Stimulated activated CD8-positive, alpha-beta memory T cell treated with anti-CD3 and anti-CD28 coated beads, Interleukin-7, amount 100 ng/mL, for 24 hours (primary cell): ENCODE measurements around the gene CFAP298.
"Not testable (repeated sequence)": the region's sequence is repeated elsewhere in the genome, so short reads cannot be mapped to it uniquely, and the experiment has no call there.

Experiments used
- DNase-seq: peaks from one replicate; pipeline ENCODE4 v3.0.0-alpha.2; 2020; ENCODE audit warnings: low read depth

Gene CFAP298

DNA sequence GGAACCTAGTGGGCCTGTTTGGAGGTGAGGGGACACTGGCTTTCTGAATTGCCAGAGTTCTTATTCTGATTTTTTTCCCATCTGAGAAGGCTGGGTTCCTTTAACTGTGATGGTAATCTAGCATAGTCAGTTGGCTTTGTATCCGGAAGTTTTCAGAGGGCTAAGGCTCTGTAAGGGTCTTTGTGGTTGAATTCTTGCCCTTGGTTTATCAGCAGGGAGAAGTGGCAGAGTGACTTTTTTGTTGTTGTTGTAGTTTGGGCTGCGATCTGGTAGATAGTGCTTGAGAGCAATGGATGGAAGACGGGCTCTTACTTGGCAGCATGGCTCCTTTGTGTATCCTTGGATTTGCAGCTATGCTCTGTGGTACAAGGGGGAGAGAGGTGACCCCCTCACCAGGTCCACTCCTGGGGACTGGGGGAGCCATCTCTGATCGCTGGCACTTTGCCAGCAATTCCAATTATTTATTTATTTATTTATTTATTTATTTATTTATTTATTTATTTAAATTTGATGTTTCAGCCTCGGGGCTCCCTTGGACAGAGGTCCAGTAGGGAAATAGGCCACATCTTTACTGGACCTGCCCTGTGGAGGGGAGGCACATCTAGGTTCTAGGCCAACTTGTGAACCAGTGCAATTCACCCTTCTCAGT is 45.3 kb downstream of the CFAP298 start:
- no peak for DNase-seq

DNA sequence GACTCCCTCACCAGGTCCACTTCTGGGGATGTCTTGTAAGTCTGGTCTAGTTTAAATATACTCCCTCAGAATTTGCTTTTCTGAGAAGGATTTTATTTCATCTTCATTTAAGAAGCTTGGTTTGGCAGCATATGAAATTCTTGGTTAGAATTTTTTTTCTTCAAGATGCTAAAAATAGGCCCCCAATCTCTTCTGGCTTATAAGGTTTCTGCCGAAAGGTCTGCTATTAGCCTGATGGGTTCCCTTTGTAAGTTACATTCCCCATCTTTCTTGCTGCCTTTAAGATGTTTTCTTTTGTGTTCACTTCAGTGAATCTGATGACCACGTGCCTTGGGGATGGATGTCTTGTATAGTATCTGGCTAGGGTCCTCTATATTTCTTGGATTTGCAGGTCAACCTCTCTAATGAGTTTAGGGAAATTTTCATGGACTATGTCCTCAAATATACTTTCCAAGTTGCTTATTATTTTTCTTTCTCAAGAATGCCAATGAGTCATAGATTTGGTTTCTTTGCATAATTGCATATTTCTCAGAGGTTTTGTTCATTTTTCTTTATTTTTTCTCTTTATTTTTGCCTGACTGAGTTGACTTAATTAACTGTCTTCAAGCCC is 46.2 kb downstream of the CFAP298 start:
- no peak for DNase-seq

DNA sequence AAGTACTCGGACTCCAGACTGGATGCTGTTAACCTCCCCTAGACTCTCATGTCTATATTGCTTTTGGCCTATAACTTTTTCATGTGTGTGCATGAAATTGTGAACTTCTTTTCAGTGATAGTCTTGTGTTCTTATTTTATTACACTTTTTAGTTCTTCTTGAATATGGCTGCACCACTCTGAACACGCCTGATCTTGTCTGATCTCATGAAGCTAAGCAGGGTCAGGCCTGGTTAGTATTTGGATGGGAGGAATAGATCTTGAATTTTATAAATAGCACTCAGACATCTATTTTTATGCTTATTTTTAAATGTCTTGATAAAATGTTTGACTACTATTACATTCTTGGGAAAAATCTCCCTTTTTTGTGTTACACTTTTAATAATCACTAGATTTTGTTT is 49.3 kb downstream of the CFAP298 start:
- no peak for DNase-seq

DNA sequence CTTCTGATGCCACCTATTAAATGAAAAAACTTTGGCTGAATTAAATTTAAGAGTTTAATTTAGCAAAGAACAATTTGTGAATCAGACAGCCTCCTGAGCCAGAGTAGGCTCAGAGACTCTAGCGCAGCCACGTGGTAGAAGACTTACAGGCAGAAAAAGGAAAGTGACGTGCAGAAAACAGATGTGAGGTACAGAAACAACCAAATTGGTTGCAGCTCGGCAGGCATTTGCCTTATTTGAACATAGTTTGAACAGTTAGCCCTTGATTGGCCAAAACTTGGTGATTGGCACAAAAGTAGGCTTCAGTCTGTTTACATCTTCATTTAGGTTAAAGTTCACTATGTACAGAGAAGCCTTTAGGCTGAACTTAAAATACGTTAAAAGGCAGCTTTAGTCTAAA is 49.8 kb downstream of the CFAP298 start:
- DNase-seq, result no peak

DNA sequence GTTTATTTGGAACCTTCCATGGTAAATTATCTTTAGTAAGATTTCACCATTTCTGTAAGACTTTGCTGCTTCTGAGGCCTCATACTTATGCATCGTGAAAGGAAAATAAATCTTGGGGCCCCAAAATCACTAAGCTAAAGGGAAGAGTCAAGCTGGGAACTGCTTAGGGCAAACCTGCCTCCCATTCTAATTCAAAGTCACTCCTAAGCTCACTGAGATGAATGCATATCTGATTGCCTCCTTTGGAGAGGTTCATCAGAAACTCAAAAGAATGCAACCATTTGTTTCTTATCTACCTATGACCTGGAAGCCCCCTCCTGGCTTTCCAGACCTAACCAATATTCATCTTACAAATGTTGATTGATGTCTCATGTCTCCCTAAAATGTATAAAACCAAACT is 50.7 kb downstream of the CFAP298 start:
- DNase-seq, result not testable (repeated sequence)

DNA sequence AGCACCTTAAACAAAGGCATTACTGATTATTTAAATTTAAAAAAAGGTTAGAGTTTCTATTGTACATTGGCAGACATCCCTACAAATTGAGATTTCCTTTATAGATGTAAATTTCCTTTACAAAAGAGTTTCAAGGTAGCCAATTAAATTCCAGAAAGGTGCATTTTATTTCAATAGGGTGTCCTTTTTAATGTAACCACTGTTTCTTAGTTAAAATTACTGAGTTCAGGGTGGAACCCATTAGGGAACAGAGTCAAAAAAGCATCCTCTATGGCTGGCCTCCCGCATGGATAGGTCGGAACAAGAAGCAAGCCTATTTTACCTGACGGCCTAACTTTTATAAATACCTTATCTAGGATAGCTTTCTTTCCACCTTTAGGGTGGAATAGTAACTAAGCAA is 51.3 kb downstream of the CFAP298 start:
- DNase-seq, result no peak

DNA sequence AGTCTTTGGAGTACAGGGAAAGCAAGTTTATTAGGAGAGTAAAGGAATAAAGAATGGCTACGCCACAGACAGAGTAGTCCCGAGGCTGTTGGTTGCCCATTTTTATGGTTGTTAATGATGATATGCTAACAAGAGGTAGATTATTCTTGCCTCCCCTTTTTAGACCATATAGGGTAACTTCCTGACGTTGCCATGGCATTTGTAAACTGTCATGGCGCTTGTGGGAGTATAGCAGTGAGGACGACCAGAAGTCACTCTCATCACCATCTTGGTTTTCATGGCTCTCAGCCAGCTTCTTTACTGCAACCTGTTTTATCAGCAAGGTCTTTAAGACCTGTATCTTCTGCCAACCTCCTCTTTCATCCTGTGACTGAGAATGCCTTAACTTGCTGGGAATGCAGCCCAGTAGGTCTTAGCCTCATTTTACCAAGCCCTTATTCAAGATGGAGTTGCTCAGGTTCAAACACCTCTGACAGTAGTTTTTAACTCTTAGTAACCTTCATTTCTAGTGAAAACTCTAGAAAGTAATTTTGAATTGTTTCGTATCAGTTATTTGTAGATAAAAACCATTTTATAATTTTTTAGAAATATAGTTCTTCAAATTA is 53.1 kb downstream of the CFAP298 start:
- no peak for DNase-seq

DNA sequence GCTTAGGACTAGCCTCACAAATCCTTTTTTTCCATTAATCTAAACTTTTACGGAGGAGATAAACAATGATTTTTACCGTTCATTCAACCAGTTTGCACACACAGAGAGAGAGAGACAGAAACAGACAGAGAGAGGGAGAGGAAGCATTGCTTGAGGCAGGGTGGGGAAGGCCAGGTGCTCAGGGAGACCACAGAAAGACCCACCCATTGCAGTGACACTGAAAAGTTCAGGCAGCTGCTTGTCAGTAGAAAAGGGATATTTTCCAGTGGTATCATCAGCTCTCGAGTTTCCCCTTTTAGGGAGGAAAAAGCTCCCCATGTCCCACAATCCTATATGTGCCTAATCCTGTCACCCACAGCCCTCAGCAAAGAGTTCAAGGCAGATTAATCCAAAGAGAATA is 54.1 kb downstream of the CFAP298 start:
- DNase-seq, result no peak

DNA sequence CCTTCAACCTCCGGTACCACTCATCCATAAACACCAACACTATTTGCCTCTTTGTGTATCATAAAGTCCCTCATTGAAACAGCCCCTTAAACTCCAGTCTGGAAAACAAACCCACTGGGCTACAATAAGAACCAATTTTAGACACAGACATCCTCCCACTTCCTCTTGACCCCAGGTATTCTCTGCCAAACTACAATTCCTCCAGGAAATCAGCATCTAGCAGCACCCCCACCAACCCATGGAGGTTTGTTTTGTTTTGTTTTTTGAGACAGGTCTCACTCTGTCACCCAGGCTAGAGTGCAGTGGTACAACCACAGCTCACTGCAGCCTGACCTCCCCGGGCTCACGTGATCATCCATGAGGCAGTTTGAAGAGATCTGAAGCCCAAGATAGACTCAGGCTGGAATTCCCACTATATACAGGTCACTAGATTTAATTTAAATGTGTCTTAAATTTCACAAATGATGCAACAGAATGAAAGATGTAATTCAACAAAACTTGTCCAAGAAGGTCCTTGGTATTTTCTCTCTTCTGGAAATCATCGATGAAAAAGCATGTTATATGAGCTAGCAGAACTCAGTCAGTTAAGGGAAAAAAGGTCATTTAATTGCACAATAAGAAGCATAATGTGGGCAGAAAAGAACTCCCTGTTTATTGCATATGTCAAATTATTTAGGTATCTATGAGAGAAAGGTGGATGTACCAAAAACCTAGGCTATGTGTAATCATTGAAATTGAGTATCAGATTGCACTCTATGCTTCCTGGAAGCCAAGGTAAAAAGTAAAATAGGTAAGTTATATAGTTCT is 57.1 kb downstream of the CFAP298 start:
- DNase-seq, result no peak

DNA sequence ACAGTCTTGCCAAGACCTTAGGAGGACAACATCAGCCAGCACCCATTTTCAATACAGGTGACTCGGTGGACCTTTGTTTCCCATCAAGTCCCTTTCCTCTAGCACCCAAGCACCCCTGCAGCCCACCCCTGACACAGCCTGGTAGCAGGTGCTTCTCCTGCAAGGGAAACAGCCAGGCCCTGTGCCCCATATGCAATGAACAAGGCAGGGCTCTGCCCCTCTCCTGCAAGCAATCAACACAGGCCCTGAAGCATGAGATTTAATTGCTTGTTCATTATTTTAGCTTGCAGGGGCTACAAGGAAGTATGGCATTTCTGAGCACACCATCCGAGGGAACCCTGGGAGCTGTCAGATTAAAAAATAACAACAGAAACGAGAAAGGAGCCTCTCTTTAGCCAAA is 62.3 kb downstream of the CFAP298 start:
- DNase-seq, result no peak

DNA sequence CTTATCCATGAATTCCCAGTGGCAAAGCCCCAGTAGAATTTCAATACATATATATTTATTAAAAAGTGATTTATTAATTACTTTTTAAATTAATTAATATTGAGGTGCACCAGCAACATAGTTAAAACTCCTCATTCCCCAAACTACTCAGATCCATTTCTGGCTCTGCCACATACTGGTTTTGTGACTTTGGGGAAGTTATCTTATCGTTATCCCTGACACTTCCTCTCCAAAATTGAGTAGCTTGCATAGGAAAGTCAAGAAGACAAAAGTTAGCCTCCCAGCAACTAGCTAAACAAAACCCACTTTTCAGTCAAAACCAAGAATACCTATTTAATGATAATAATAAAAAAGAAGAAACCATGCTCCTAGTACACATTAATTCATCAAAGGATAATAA is 62.7 kb downstream of the CFAP298 start:
- DNase-seq, result no peak
